Central memory CD8-positive, alpha-beta T cell (primary cell): ENCODE results near the gene ZFP36L1.
A peak's percentile ranks its signal among the peaks of the same experiment; 100 is the strongest.

Source experiments
- ATAC-seq: fragments of 150-1000 bp; cut with Tn5 transposase; replicated peaks from 2 replicates; pipeline ENCODE4 v1.10.0; 2022; ENCODE audit warnings: mild to moderate bottlenecking, moderate FRiP score, moderate number of reproducible peaks; ENCODE audit not compliant: poor library complexity, severe bottlenecking; ENCODE audit errors: extremely low read depth
- DNase-seq, 2 donors: peaks; one replicate each; pipeline ENCODE4 v3.0.0; 2021; ENCODE audit warnings: low spot score in 2 of 2
- H3K27ac Mint-ChIP-seq: one replicate; pipeline ENCODE4 v1.8.0; 2022; ENCODE audit warnings: low read depth, mild to moderate bottlenecking, moderate library complexity, mixed read lengths
- H3K27me3 Mint-ChIP-seq: one replicate; pipeline ENCODE4 v1.8.0; 2022; ENCODE audit warnings: mixed read lengths
- H3K36me3 Mint-ChIP-seq: one replicate; pipeline ENCODE4 v1.8.0; 2022; ENCODE audit warnings: mild to moderate bottlenecking, moderate library complexity, mixed read lengths; ENCODE audit not compliant: insufficient read depth
- H3K4me1 Mint-ChIP-seq: one replicate; pipeline ENCODE4 v1.8.0; 2022; ENCODE audit warnings: mixed read lengths
- H3K4me3 Mint-ChIP-seq: one replicate; pipeline ENCODE4 v1.8.0; 2022; ENCODE audit warnings: mild to moderate bottlenecking, moderate library complexity, mixed read lengths
- H3K9me3 Mint-ChIP-seq: one replicate; pipeline ENCODE4 v1.8.0; 2022; ENCODE audit warnings: mixed read lengths

ZFP36L1 gene

GRCh38 chr14:68792979-68793733 lies at the start of gene ZFP36L1:
TSS of gene ZFP36L1 (minus strand) at chr14:68793067. CDS start at chr14:68792938, 129 bp downstream.
- ATAC-seq: peak; percentile 34
- Mint-ChIP-seq H3K9me3 (no peaks in the 10 kb centered on the region), H3K4me1 (peaks cover 59% of the 10 kb centered on the region), H3K4me3 (peak within 1 kb of the TSS; percentile 94), H3K36me3 (peaks cover 83% of the 10 kb centered on the region), H3K27ac (peak within 1 kb of the TSS; percentile 99), H3K27me3 (no peaks in the 10 kb centered on the region)
- DNase-seq: peak; percentile 83 to 91

GRCh38 chr14:68842298-68842697 lies 49.4 kb upstream of the ZFP36L1 start:
- Mint-ChIP-seq H3K4me1 (peaks cover 26% of the 10 kb centered on the region), H3K27me3 (peaks cover 15% of the 10 kb centered on the region), H3K9me3 (no peaks in the 10 kb centered on the region), H3K4me3 (no peak overlapping the region), H3K36me3 (peaks cover 2% of the 10 kb centered on the region), H3K27ac (no peak overlapping the region)
- DNase-seq: no peak
- ATAC-seq: no peak

- Mint-ChIP-seq H3K4me1 (peaks cover 26% of the 10 kb centered on the region), H3K9me3 (peaks cover 6% of the 10 kb centered on the region), H3K27ac (peak overlapping the region; percentile 86), H3K27me3 (peaks cover 15% of the 10 kb centered on the region), H3K4me3 (no peak overlapping the region), H3K36me3 (peaks cover 2% of the 10 kb centered on the region)
- no peak for DNase-seq
- ATAC-seq: peak; percentile 82
Observed at GRCh38 chr14:68841016-68841809, 48.3 kb upstream of the ZFP36L1 start.

GRCh38 chr14:68840454-68840853 lies 47.6 kb upstream of the ZFP36L1 start:
- Mint-ChIP-seq H3K27me3 (peaks cover 15% of the 10 kb centered on the region), H3K4me1 (peaks cover 29% of the 10 kb centered on the region), H3K4me3 (no peak overlapping the region), H3K27ac (no peak overlapping the region), H3K36me3 (peaks cover 2% of the 10 kb centered on the region), H3K9me3 (peaks cover 14% of the 10 kb centered on the region)
- DNase-seq (no peak), ATAC-seq (no peak)

GRCh38 chr14:68836082-68836481 lies 43.2 kb upstream of the ZFP36L1 start:
- Mint-ChIP-seq H3K9me3 (peaks cover 16% of the 10 kb centered on the region), H3K27ac (peak overlapping the region; percentile 22), H3K36me3 (no peaks in the 10 kb centered on the region), H3K4me1 (peaks cover 7% of the 10 kb centered on the region), H3K27me3 (peaks cover 14% of the 10 kb centered on the region), H3K4me3 (no peak overlapping the region)
- ATAC-seq: no peak
- no peak for DNase-seq

- Mint-ChIP-seq H3K4me1 (peaks cover 6% of the 10 kb centered on the region), H3K27ac (peak overlapping the region; percentile 15), H3K4me3 (no peak overlapping the region), H3K36me3 (no peaks in the 10 kb centered on the region), H3K9me3 (peaks cover 16% of the 10 kb centered on the region), H3K27me3 (peaks cover 14% of the 10 kb centered on the region)
- DNase-seq (no peak), ATAC-seq (no peak)
Observed at GRCh38 chr14:68834816-68835215, 41.9 kb upstream of the ZFP36L1 start.

DNA sequence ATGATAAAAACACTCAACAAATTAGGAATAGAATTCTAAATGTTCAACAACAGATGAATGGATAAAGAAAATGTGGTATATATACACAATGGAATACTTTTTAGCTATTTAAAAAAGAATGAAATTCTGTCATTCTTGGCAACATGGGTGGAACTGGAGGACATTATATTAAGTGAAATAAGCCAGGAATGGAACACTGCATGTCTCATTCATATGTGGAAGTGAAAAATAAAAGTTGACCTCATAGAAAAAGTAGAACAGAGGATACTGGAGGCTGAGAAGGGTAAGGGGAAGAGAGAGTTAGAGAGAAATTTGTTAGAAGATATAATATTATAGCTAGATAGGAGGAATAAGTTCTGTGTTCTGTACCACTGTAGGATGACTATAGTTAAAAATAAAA lies 35.8 kb upstream of the ZFP36L1 start:
- DNase-seq: no peak
- H3K4me3 Mint-ChIP-seq: no peak overlapping the region
- H3K27ac Mint-ChIP-seq: no peak overlapping the region
- H3K27me3 Mint-ChIP-seq: peaks cover 3% of the 10 kb centered on the region
- ATAC-seq: no peak
- peaks cover 5% of the 10 kb centered on the region for H3K4me1 Mint-ChIP-seq
- H3K9me3 Mint-ChIP-seq: no peaks in the 10 kb centered on the region
- no peaks in the 10 kb centered on the region for H3K36me3 Mint-ChIP-seq

GRCh38 chr14:68825729-68826128 lies 32.9 kb upstream of the ZFP36L1 start:
- no peak overlapping the region for H3K27ac Mint-ChIP-seq
- H3K9me3 Mint-ChIP-seq: no peaks in the 10 kb centered on the region
- no peaks in the 10 kb centered on the region for H3K27me3 Mint-ChIP-seq
- ATAC-seq: no peak
- DNase-seq: no peak
- no peaks in the 10 kb centered on the region for H3K36me3 Mint-ChIP-seq
- no peak overlapping the region for H3K4me3 Mint-ChIP-seq
- peaks cover 13% of the 10 kb centered on the region for H3K4me1 Mint-ChIP-seq

DNA sequence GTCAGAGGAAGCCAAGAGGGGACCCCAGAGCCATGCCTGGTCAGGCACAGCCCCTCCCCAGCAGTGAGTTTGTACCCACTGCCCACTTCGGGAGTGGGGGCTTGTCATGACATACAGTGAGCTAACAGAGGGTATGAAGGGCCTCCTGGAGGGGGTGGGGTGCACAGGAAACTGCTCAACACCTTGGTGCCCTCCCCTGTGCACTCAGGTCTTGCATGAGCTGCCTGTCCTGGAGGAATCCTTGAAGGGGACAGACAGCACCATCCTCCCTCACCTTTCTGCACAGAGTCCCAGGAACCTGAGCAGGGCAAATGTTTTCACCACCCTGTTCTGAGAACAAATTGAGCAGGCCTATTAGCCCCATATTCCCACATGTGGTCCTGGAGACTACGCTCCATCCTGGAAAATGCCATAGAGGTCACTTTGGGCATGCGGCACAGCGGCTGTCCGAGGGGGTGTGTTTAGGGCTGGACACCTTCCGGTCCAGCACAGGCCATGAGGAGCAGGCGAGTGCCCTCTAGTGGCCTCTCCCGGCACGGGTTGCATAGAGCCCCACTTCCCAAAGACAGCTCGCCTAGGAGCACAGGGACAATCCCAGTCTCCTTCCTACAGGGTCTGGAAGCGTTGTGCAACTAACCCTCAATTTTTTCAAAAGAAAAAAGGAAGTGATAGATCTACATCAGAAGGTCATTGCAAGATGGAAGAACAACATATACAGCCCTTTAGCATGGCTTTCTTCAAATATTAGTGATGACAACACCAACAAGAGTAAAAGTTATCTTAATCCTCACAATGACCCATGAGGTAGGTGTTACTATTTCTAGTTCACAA lies 31.9 kb upstream of the ZFP36L1 start:
- DNase-seq: no peak
- H3K27me3 Mint-ChIP-seq: no peaks in the 10 kb centered on the region
- H3K27ac Mint-ChIP-seq: no peak overlapping the region
- H3K9me3 Mint-ChIP-seq: no peaks in the 10 kb centered on the region
- no peak overlapping the region for H3K4me3 Mint-ChIP-seq
- ATAC-seq: no peak
- H3K4me1 Mint-ChIP-seq: peaks cover 23% of the 10 kb centered on the region
- no peaks in the 10 kb centered on the region for H3K36me3 Mint-ChIP-seq

- Mint-ChIP-seq H3K36me3 (no peaks in the 10 kb centered on the region), H3K27me3 (no peaks in the 10 kb centered on the region), H3K27ac (peak overlapping the region; percentile 76), H3K4me1 (peaks cover 24% of the 10 kb centered on the region), H3K4me3 (no peak overlapping the region), H3K9me3 (no peaks in the 10 kb centered on the region)
- ATAC-seq (no peak), DNase-seq (no peak)
Observed at GRCh38 chr14:68824207-68824516, 31.3 kb upstream of the ZFP36L1 start.

- peaks cover 24% of the 10 kb centered on the region for H3K4me1 Mint-ChIP-seq
- DNase-seq: no peak
- no peak for ATAC-seq
- no peaks in the 10 kb centered on the region for H3K27me3 Mint-ChIP-seq
- H3K9me3 Mint-ChIP-seq: no peaks in the 10 kb centered on the region
- H3K36me3 Mint-ChIP-seq: no peaks in the 10 kb centered on the region
- peak overlapping the region; percentile 76 for H3K27ac Mint-ChIP-seq
- H3K4me3 Mint-ChIP-seq: no peak overlapping the region
Observed at GRCh38 chr14:68823434-68824206, 30.8 kb upstream of the ZFP36L1 start.

DNA sequence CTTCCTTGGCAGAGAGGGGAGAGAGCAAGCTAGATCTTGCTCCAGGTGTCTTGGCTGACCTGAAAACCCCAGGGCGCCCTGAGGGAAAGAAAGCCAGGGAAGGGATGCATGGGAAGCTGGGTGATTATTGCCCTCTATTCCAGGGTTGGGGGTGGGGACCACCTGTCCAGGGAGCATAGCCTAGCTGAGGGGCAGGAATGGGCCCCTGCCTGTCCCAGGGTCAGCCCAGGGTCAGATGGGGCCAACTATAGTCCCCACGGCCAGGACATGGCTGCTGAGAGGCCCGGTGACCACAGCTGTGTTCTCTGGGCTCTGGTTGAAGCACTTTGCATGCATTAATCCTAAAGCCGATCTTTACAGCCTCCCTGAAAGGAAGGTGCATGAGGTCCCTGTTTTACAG lies 30.1 kb upstream of the ZFP36L1 start:
- ATAC-seq (no peak), DNase-seq (no peak)
- Mint-ChIP-seq H3K27ac (no peak overlapping the region), H3K27me3 (no peaks in the 10 kb centered on the region), H3K9me3 (no peaks in the 10 kb centered on the region), H3K36me3 (no peaks in the 10 kb centered on the region), H3K4me1 (peaks cover 24% of the 10 kb centered on the region), H3K4me3 (no peak overlapping the region)
